BLaER1 (cell line): ENCODE results near the gene DOCK2.

ENCODE experiments used
- H3K27ac ChIP-seq: shearing (Covaris generic); formaldehyde crosslinking; 2 replicates; pipeline ENCODE4 v1.8.1; 2022
- H3K27me3 ChIP-seq: shearing (Covaris generic); formaldehyde crosslinking; 2 replicates; pipeline ENCODE4 v1.8.1; 2022
- H3K36me3 ChIP-seq: shearing (Covaris generic); formaldehyde crosslinking; 2 replicates; pipeline ENCODE4 v1.8.1; 2022
- H3K4me1 ChIP-seq: shearing (Covaris generic); formaldehyde crosslinking; 2 replicates; pipeline ENCODE4 v1.8.1; 2022
- H3K4me2 ChIP-seq: shearing (Covaris generic); formaldehyde crosslinking; 2 replicates; pipeline ENCODE4 v1.8.1; 2022
- H3K4me3 ChIP-seq: shearing (Covaris generic); formaldehyde crosslinking; 2 replicates; pipeline ENCODE4 v1.8.1; 2022
- H3K9ac ChIP-seq: shearing (Covaris generic); formaldehyde crosslinking; 2 replicates; pipeline ENCODE4 v1.8.1; 2022
- H3K9me3 ChIP-seq: shearing (Covaris generic); formaldehyde crosslinking; 2 replicates; pipeline ENCODE4 v1.8.1; 2022
- H4K20me1 ChIP-seq: shearing (Covaris generic); formaldehyde crosslinking; 2 replicates; pipeline ENCODE4 v1.8.1; 2022
- Cebpa-rat ChIP-seq: shearing (Covaris generic); IDR thresholded peaks from 2 replicates; pipeline ENCODE4 v1.8.1; 2022

The DOCK2 gene

GRCh38 chr5:169777159-169777558, 140.1 kb downstream of the DOCK2 start:
- H3K4me2 ChIP-seq: no peak overlapping the region
- no peak overlapping the region for H3K4me3 ChIP-seq
- H3K36me3 ChIP-seq: peaks cover 46% of the 10 kb centered on the region
- H3K27ac ChIP-seq: no peak overlapping the region
- no peak overlapping the region for H3K9ac ChIP-seq
- no peaks in the 10 kb centered on the region for H3K9me3 ChIP-seq
- no peak for TF ChIP-seq Cebpa-rat
- 0 out of 2 replicates have a peak, but pooled peaks cover 10% of the 10 kb centered on the region for H3K4me1 ChIP-seq
- no peaks in the 10 kb centered on the region for H4K20me1 ChIP-seq
- no peaks in the 10 kb centered on the region for H3K27me3 ChIP-seq

DNA sequence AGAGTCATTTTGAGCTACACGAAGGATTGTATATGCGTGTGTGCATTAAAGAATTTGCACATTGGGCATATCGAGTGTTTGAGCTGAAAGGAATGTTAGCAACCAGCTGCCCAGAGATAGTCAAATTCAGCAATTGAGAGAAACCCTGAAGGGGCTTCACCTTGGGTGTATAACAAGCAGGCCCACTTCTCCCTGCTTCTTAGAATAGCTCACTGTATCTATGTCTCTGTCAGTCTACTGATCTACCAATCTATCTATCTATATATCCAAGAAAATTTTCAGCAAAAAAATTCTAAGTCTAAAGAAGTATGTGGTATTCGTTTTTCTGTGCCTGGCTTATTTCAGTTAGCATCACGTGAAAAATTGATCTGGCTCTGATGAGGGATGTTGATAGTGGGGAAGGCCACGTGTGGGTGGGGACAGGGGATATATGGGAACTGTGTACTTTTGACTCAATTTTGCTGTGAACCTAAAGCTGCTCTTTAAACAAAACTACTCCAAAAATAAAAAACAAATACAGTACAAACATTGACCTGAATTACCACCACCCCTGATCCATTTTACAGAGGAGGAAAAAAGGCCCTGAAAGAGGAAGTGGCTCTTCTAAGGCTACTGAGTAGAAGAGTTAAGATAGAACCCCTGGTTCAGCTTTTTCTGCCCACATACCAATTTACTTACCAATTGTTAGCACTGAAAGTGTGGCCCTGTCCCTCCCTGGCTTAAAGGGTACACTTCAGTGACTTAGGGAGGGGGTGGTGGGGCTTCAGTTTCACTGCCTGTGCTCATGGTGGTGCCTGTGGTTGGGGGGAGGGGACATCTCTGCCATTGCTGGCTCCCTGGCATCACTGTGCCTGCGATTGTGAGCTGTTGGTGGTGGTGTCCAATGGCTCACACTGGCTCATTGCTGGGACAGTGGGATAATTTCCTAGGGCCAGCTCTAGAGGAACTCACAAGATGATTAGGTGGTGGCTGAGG, 141.8 kb downstream of the DOCK2 start:
- no peak overlapping the region for H3K9ac ChIP-seq
- no peak overlapping the region for H3K27ac ChIP-seq
- no peak for TF ChIP-seq Cebpa-rat
- H3K4me3 ChIP-seq: no peak overlapping the region
- H3K9me3 ChIP-seq: no peaks in the 10 kb centered on the region
- H3K27me3 ChIP-seq: no peaks in the 10 kb centered on the region
- peaks cover 39% of the 10 kb centered on the region for H3K36me3 ChIP-seq
- H3K4me2 ChIP-seq: peak overlapping the region; percentile 12; the same call in 1 of the 2 replicates
- H3K4me1 ChIP-seq: 0 out of 2 replicates have a peak, but pooled peaks cover 10% of the 10 kb centered on the region
- no peaks in the 10 kb centered on the region for H4K20me1 ChIP-seq

- H3K9me3 ChIP-seq: no peaks in the 10 kb centered on the region
- no peak for TF ChIP-seq Cebpa-rat
- H3K4me3 ChIP-seq: no peak overlapping the region
- no peaks in the 10 kb centered on the region for H4K20me1 ChIP-seq
- H3K9ac ChIP-seq: no peak overlapping the region
- H3K27me3 ChIP-seq: no peaks in the 10 kb centered on the region
- H3K4me1 ChIP-seq: 0 out of 2 replicates have a peak, but pooled peaks cover 10% of the 10 kb centered on the region
- H3K36me3 ChIP-seq: peaks cover 29% of the 10 kb centered on the region
- no peak overlapping the region for H3K4me2 ChIP-seq
- no peak overlapping the region for H3K27ac ChIP-seq
These were observed 144.6 kb downstream of the DOCK2 start for GRCh38 chr5:169781420-169782345.

- TF ChIP-seq Cebpa-rat: no peak
- peaks cover under 1% of the 10 kb centered on the region; the same call in 1 of the 2 replicates for H3K4me1 ChIP-seq
- H3K27ac ChIP-seq: no peak overlapping the region
- H3K27me3 ChIP-seq: no peaks in the 10 kb centered on the region
- H3K36me3 ChIP-seq: peaks cover 5% of the 10 kb centered on the region
- H4K20me1 ChIP-seq: no peaks in the 10 kb centered on the region
- H3K9ac ChIP-seq: no peak overlapping the region
- no peak overlapping the region for H3K4me2 ChIP-seq
- no peaks in the 10 kb centered on the region for H3K9me3 ChIP-seq
- H3K4me3 ChIP-seq: no peak overlapping the region
These were observed 148.9 kb downstream of the DOCK2 start for GRCh38 chr5:169785771-169786618.

- no peak overlapping the region for H3K4me2 ChIP-seq
- no peaks in the 10 kb centered on the region for H4K20me1 ChIP-seq
- H3K4me1 ChIP-seq: peaks cover 6% of the 10 kb centered on the region; the same call in 1 of the 2 replicates
- no peak overlapping the region for H3K27ac ChIP-seq
- TF ChIP-seq Cebpa-rat: no peak
- peaks cover 14% of the 10 kb centered on the region for H3K36me3 ChIP-seq
- H3K4me3 ChIP-seq: no peak overlapping the region
- no peak overlapping the region for H3K9ac ChIP-seq
- H3K27me3 ChIP-seq: no peaks in the 10 kb centered on the region
- no peaks in the 10 kb centered on the region for H3K9me3 ChIP-seq
These were observed 151.1 kb downstream of the DOCK2 start for GRCh38 chr5:169788168-169788567.

DNA sequence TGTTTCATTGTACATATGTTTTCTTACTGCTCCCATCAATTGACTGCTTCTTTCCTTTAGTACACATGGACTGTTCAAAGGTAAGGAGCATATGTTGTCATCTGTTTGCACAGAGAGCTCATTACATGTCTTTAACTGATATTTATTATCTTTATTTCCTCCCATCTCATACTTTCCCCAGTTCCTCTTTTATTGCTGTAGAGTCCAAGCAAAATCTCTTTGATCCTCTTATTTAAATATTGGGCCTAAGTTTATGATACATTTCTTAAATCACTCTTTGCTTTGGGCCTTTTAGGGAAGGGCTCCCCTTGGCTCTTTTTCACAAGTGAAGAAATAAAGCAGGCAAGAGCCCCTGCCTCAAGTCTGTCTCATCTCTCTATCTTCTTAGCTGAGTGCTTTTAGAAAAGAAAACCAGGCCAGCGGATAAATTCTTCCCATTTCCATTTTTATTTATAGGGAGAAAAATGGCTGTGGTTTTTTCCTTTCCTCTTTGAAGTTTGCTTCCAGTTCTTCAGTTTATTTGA, 152.4 kb downstream of the DOCK2 start:
- peaks cover 23% of the 10 kb centered on the region for H3K36me3 ChIP-seq
- no peak overlapping the region for H3K4me2 ChIP-seq
- no peak overlapping the region for H3K27ac ChIP-seq
- H3K9me3 ChIP-seq: no peaks in the 10 kb centered on the region
- no peaks in the 10 kb centered on the region for H3K27me3 ChIP-seq
- no peaks in the 10 kb centered on the region for H4K20me1 ChIP-seq
- H3K9ac ChIP-seq: no peak overlapping the region
- peaks cover 6% of the 10 kb centered on the region; the same call in 1 of the 2 replicates for H3K4me1 ChIP-seq
- H3K4me3 ChIP-seq: no peak overlapping the region
- TF ChIP-seq Cebpa-rat: no peak

DNA sequence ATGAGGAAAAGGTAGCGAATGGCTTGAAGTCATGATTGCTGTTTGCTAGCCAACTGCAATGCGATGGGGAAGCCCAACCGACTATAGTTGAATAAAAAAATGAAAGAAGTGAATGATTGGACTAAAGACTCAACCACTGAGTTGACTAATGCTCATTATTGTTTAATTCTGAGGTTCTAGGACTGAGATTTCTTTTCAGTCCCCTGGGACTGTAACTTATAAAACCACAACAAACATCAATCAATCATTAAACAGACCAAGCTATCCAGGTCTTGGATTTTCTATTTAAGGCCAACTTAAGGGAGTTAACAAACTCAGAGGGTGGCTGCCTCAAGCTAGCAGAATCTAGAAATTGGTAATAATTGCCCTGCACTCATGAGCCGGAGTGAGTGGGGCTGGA, 154.2 kb downstream of the DOCK2 start:
- no peaks in the 10 kb centered on the region for H3K27me3 ChIP-seq
- H3K9me3 ChIP-seq: no peaks in the 10 kb centered on the region
- H4K20me1 ChIP-seq: no peaks in the 10 kb centered on the region
- H3K4me1 ChIP-seq: peaks cover 6% of the 10 kb centered on the region; the same call in 1 of the 2 replicates
- peaks cover 37% of the 10 kb centered on the region for H3K36me3 ChIP-seq
- 0 out of 2 replicates have a peak overlapping the region, but pooled peaks have one; percentile 14 for H3K4me2 ChIP-seq
- H3K9ac ChIP-seq: no peak overlapping the region
- H3K27ac ChIP-seq: no peak overlapping the region
- H3K4me3 ChIP-seq: no peak overlapping the region
- no peak for TF ChIP-seq Cebpa-rat

DNA sequence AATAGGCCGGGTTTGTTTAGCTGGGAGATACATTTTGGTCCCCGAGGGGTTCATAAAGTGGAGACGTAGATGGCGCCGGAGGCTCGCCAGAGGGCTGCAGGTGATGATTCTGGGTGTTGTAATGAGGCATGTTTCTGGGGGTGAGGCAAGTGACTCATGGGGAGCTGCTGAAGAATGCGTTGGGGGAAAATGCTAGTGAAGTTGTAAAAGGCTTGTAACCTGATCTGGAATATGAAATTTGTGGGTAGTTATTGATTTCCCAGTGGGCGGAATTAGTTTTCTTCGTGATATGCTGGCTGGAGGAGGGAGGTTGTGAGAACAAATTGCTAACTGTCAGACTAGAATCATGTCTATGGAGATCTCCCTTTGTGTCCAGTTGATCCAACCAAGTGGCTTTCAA, 158.3 kb downstream of the DOCK2 start:
- H3K4me3 ChIP-seq: no peak overlapping the region
- H4K20me1 ChIP-seq: no peaks in the 10 kb centered on the region
- no peak overlapping the region for H3K4me2 ChIP-seq
- no peaks in the 10 kb centered on the region for H3K27me3 ChIP-seq
- H3K9me3 ChIP-seq: no peaks in the 10 kb centered on the region
- H3K27ac ChIP-seq: no peak overlapping the region
- no peak for TF ChIP-seq Cebpa-rat
- peaks cover 46% of the 10 kb centered on the region for H3K36me3 ChIP-seq
- peaks cover 6% of the 10 kb centered on the region; the same call in 1 of the 2 replicates for H3K4me1 ChIP-seq
- no peak overlapping the region for H3K9ac ChIP-seq

DNA sequence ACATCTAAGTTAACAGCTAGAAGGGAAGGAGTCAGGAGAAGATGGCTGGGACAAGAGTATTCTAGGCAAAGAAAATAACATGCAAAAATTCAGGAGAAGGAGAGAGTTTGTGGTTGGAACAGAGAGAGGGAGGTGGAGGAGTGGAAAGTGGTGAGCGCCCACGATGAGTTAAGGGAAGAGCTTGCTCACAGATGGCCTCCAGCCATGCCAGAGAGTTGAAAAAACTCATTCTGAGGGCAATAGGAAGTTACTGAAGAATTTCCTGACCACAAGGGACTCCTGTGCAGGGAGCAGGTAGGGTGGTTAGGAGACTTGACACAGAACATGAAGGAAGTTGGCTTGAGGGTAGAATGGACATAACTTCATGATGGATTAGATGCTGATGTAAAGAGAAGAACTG, 159.7 kb downstream of the DOCK2 start:
- no peak overlapping the region for H3K27ac ChIP-seq
- no peaks in the 10 kb centered on the region for H4K20me1 ChIP-seq
- H3K36me3 ChIP-seq: peaks cover 54% of the 10 kb centered on the region

More for the DNA sequence above, 159.7 kb downstream of the DOCK2 start:
- H3K4me1 ChIP-seq: no peaks in the 10 kb centered on the region
- H3K4me3 ChIP-seq: no peak overlapping the region
- H3K27me3 ChIP-seq: no peaks in the 10 kb centered on the region
- no peak overlapping the region for H3K4me2 ChIP-seq
- no peak overlapping the region for H3K9ac ChIP-seq
- TF ChIP-seq Cebpa-rat: no peak
- no peaks in the 10 kb centered on the region for H3K9me3 ChIP-seq
